ENCODE measurements around the gene SMCO2. TPM values are rescaled to one million over a fixed set of nuclear protein-coding genes. Genes with fewer than 3 reads are reported as not detected.
A peak's percentile ranks its signal among the peaks of the same experiment; 100 is the strongest.

SMCO2 gene
- total RNA-seq, 1 donor from 2014 or later, result not detected

- Mint-ChIP-seq H3K9me3 (no peaks in the 10 kb centered on the region), H3K4me1 (peaks cover 20% of the 10 kb centered on the region), H3K36me3 (no peaks in the 10 kb centered on the region), H3K4me3 (no peak overlapping the region), H3K27ac (peak overlapping the region; percentile 83), H3K27me3 (ENCODE audit: low read depth) (no peaks in the 10 kb centered on the region)
- no peak for TF ChIP-seq CTCF (IDR thresholded peaks at IDR 0.05; ENCODE audit: unreplicated experiment)
- no peak for DNase-seq (ENCODE audit: low spot score in 2 of 2, unreplicated experiment in 2 of 2)
Measured at GRCh38 chr12:27453421-27453820, 6.9 kb downstream of the SMCO2 start.

- Mint-ChIP-seq H3K4me1 (peaks cover 23% of the 10 kb centered on the region), H3K27ac (no peak overlapping the region), H3K36me3 (no peaks in the 10 kb centered on the region), H3K27me3 (ENCODE audit: low read depth) (no peaks in the 10 kb centered on the region), H3K4me3 (no peak overlapping the region), H3K9me3 (no peaks in the 10 kb centered on the region)
- no peak for TF ChIP-seq CTCF (IDR thresholded peaks at IDR 0.05; ENCODE audit: unreplicated experiment)
- DNase-seq (ENCODE audit: low spot score in 2 of 2, unreplicated experiment in 2 of 2), result no peak
Measured at GRCh38 chr12:27455589-27455988, 9.1 kb downstream of the SMCO2 start.

- Mint-ChIP-seq H3K27ac (no peak overlapping the region), H3K4me1 (peaks cover 28% of the 10 kb centered on the region), H3K4me3 (no peak overlapping the region), H3K9me3 (no peaks in the 10 kb centered on the region), H3K36me3 (no peaks in the 10 kb centered on the region), H3K27me3 (ENCODE audit: low read depth) (no peaks in the 10 kb centered on the region)
- no peak for TF ChIP-seq CTCF (IDR thresholded peaks at IDR 0.05; ENCODE audit: unreplicated experiment)
- DNase-seq (ENCODE audit: low spot score in 2 of 2, unreplicated experiment in 2 of 2), result no peak
Measured at GRCh38 chr12:27456618-27457017, 10.1 kb downstream of the SMCO2 start.

GRCh38 chr12:27460471-27460978 is 14.0 kb downstream of the SMCO2 start:
- H3K36me3 Mint-ChIP-seq, result no peaks in the 10 kb centered on the region
- no peak overlapping the region for H3K27ac Mint-ChIP-seq
- no peaks in the 10 kb centered on the region for H3K9me3 Mint-ChIP-seq
- TF ChIP-seq CTCF (IDR thresholded peaks at IDR 0.05; ENCODE audit: unreplicated experiment), result no peak
- H3K27me3 Mint-ChIP-seq (ENCODE audit: low read depth), result no peaks in the 10 kb centered on the region
- H3K4me1 Mint-ChIP-seq, result peaks cover 30% of the 10 kb centered on the region
- DNase-seq (ENCODE audit: low spot score in 2 of 2, unreplicated experiment in 2 of 2), result no peak
- H3K4me3 Mint-ChIP-seq, result no peak overlapping the region

GRCh38 chr12:27462151-27462694 is 15.7 kb downstream of the SMCO2 start:
- no peak for DNase-seq (ENCODE audit: low spot score in 2 of 2, unreplicated experiment in 2 of 2)
- TF ChIP-seq CTCF (IDR thresholded peaks at IDR 0.05; ENCODE audit: unreplicated experiment), result no peak
- no peak overlapping the region for H3K4me3 Mint-ChIP-seq
- H3K4me1 Mint-ChIP-seq, result peaks cover 29% of the 10 kb centered on the region
- H3K27ac Mint-ChIP-seq, result peak overlapping the region; percentile 87
- no peaks in the 10 kb centered on the region for H3K9me3 Mint-ChIP-seq
- H3K36me3 Mint-ChIP-seq, result no peaks in the 10 kb centered on the region
- H3K27me3 Mint-ChIP-seq (ENCODE audit: low read depth), result no peaks in the 10 kb centered on the region

- Mint-ChIP-seq H3K4me1 (peaks cover 23% of the 10 kb centered on the region), H3K36me3 (no peaks in the 10 kb centered on the region), H3K27me3 (ENCODE audit: low read depth) (no peaks in the 10 kb centered on the region), H3K4me3 (no peak overlapping the region), H3K9me3 (no peaks in the 10 kb centered on the region), H3K27ac (peak overlapping the region; percentile 10)
- no peak for DNase-seq (ENCODE audit: low spot score in 2 of 2, unreplicated experiment in 2 of 2)
- no peak for TF ChIP-seq CTCF (IDR thresholded peaks at IDR 0.05; ENCODE audit: unreplicated experiment)
Measured at GRCh38 chr12:27462851-27463250, 16.3 kb downstream of the SMCO2 start.

Measured in mesothelial cell of epicardium (in vitro differentiated cells).